Right forelimb (tissue), 1 donor: ENCODE results near the gene BEST2.
A peak's percentile ranks its signal among the peaks of the same experiment; 100 is the strongest.

ENCODE experiments used
- DNase-seq: peaks from one replicate; pipeline ENCODE4 v3.0.0-alpha.2; 2018

BEST2 gene

GRCh38 chr19:12731337-12731736 is 20.3 kb upstream of the BEST2 start:
- no peak for DNase-seq

DNA sequence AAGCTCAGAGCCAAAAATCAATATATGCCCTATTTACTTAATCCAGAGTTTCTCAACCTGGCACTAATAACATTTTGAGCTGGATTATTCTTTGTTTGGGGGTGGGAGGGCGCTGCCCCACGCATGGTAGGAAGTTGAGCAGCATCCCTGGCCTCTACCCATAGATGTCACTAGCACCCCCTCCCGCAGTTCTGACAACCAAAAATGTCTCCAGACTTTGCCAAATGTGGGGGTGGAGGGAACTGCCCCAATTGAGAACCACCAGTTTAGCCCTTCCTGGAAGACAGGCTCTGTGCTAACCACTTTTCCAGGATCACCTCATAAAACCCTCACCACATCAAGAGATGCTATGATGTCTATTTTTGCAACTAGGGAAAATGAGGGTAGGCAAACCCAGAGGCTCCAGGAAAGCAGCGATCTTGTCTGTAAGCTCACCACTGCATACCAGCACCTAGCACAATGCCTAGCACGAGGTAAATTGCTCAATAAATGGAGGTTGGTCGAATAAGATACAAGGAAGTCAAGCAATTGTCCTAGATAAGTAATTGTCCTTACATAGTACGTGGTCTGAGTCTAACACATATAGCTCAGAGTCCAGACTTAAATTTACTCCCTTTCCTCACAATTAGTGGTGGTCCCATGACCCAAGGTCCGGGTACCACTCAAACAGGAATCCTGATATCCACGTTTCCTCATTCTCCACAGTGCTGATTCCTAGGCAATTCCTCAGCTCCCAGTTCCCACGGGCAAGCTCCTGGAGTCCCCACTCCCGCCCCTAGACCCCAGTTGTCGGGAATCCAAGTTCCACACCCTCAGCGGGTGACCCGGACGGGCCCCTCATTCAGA is 18.0 kb upstream of the BEST2 start:
- DNase-seq: no peak

DNA sequence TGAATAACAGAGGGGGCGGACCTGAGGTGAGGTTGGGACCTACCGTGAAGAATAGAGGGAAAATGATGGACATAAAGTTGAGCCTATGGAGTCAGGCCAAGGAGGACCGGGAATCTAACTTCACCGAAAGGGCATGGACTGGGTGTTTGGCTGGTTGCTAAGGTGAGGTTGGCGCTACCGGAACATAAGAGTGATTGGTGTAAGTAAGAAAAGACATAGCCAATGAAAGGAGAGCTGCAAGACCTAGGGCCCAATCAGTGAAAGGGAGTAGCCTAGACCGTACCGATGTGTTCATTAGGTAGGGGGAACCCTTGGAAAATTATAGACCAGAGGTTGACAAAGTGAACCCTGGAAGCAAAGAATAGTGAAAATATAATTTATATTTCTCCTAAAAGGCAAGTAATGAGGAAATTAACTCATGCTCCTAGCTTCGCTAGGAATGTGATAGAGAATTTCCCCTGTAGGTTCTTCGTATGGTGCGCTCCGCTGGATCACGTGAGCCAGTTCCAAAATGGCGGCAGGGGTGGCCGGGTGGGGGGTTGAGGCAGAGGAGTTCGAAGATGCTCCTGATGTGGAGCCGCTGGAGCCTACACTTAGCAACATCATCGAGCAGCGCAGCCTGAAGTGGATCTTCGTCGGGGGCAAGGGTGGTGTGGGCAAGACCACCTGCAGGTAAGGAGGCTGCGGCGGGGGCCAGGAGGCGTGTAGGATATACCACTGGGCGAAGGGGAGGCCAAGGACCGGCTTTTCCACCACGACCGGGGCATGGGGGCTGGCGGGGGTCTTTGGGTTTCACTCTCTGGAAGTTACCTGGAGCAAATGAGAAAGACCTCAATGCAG is 14.4 kb upstream of the BEST2 start, which contains the start of gene GET3:
GET3 (plus strand) TSS at position 503 of the 840 bp plus-strand sequence; CDS start at position 512, 9 bp downstream.
- DNase-seq: peak; percentile 90

GRCh38 chr19:12737835-12738351 is 13.7 kb upstream of the BEST2 start:
- no peak for DNase-seq

GRCh38 chr19:12745166-12745897 is 6.3 kb upstream of the BEST2 start:
- no peak for DNase-seq

DNA sequence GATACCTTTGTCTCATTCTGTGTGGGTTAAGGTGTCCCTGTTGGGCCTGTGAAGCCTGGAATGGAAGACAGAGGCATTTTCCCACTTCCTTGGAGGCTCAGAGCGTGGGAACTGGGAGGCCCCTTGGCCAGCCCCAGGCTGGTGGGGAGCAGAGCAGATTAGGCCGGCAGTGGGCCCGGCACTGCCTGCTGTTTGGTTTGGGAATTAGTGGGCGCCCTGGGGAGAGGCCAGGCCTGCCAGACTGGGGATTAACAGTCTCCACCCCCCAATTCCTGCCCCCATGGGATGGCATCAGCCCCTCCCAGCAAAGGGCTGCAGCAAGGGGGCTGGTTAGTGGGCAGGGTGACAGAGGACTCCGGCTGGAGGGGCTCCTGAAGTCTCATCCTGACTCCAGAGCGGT is 3.1 kb upstream of the BEST2 start:
- no peak for DNase-seq

GRCh38 chr19:12749938-12750521 is 1.6 kb upstream of the BEST2 start:
- DNase-seq: no peak

GRCh38 chr19:12750851-12751250 is 740 bp upstream of the BEST2 start:
- DNase-seq: no peak

DNA sequence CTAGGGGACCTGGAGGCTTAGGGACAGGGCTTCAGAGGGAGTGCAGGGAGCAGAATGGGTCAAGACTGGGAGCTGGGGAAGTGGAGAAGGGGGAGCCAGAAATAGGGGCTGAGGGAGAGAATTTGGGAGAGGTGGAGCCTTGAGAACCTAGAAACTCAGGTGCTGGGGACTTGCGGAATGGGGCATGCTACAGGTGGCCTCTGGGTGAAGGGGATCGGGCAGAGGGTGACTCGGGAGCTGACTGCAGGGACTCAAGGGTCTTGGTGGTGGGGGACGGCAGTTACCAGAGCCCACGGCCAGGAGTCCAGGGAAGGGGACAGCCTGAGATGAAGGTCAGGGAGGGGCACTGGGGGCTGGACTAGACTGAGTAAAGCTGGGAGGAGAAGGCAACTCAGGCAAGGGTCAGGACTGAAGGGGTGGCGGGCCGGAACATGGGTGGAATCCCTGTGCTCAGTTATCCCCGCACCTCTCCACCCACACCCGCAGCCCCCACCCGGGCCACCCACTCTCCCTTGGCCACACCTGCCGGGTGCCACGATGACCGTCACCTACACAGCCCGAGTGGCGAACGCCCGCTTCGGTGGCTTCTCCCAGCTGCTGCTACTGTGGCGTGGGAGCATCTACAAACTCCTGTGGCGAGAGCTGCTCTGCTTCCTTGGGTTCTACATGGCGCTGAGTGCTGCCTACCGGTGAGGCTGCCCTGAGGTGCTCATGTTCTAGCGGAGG is 628 bp downstream of the BEST2 start:
- no peak for DNase-seq

GRCh38 chr19:12754465-12755196 is 3.0 kb downstream of the BEST2 start:
- DNase-seq: no peak

GRCh38 chr19:12756150-12756883 is 4.7 kb downstream of the BEST2 start:
- no peak for DNase-seq

GRCh38 chr19:12757544-12758274 is 6.1 kb downstream of the BEST2 start:
- peak; percentile 75 for DNase-seq

DNA sequence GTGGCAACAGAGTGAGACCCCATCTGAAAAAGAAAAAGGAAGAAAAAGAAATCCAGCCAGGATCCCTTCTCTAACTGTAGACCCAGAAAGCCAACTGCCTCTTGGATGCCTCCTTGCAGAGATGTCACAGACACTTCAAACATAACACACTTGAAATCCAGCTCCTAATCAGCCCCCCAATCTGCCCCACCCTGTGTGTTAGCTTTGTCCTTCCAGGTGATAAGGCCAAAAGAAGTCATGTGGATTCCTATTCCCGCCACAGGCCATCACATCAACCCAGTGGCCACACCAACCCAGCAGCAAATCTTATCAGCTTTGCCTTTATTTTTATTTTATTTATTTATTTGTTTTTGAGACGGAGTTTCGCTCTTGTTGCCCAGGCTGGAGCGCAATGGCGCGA is 8.1 kb downstream of the BEST2 start:
- DNase-seq: no peak

GRCh38 chr19:12763100-12763499 is 11.5 kb downstream of the BEST2 start:
- DNase-seq: no peak

- no peak for DNase-seq
Measured at GRCh38 chr19:12764698-12765097, 13.1 kb downstream of the BEST2 start.

DNA sequence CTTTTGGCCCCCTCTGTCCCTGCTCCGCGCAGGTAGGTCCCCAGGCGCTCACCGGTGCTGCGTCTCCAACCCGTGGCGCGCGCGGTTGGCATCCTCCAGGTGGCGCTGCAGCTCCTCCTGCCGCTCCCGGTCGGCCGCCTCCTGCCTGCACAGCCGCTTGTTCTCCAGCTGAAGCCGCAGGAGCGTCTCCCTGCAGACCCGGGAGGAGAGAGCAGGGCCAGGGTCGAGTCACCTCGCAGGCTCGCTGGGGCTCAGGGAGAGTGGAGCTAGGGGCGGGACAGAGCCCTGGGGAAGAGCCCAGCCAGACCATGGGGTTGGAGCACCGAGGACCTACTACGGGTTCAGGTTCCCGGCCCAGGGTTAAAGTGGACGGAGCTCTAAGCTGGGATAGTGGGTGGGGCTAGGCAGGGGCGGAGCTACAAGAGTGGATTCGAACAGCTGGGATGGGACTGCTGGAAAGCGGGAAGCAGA is 14.5 kb downstream of the BEST2 start:
- DNase-seq: peak; percentile 89

GRCh38 chr19:12767150-12767549 is 15.6 kb downstream of the BEST2 start:
- no peak for DNase-seq

- no peak for DNase-seq
Measured at GRCh38 chr19:12767666-12768065, 16.1 kb downstream of the BEST2 start.

DNA sequence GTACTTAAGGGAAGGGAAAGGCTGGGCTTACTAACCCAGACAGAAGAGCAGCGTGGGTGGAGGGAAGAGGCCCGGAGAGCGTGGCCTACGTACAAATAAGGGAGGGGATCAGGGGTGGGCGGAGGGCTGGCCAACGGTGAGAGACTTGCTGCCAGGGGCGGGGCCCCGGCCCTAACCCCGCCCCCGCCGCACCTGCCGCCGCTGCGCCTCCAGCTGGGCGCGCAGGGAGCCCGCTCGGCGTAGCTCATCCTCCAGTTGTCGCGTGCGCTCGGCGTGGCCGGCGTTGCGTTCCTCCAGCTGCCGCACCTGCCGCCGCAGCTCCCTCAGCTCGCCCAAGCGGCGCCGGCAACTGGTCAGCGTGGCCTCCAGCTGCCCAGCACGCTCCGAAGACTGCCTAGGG is 18.1 kb downstream of the BEST2 start:
- no peak for DNase-seq

DNA sequence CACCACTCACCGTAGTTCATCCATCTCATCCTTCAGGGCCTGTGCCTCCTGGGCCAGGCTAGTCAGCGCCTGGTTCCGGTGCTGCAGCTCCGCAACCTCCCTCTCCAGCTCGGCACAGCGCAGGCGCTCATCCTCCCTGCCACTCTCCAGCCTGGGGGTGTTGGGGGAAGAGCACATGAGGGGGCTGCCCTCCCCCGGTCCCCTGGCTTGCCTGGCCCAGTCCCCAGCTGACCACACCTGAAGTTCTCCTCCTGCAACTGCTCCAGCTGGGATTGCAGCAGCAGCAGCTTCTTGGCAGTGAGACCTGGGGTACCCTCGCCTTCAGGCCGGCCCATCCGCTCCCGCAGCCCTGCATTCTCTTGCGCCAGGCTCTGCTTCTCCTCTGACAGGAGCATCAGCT is 19.3 kb downstream of the BEST2 start:
- no peak for DNase-seq
